GM20000 (cell line): ENCODE results near the gene RHPN2.

ENCODE experiments used
- DNase-seq: peaks from one replicate; pipeline ENCODE4 v3.0.0; 2012; ENCODE audit warnings: low spot score
- TF ChIP-seq, protein P1 (sequence below): IDR thresholded peaks from 2 replicates; pipeline ENCODE4 v1.5.1; 2012; ENCODE audit warnings: mild to moderate bottlenecking, control low read depth; ENCODE audit errors: extremely low read depth, missing control alignments

The RHPN2 gene

DNA sequence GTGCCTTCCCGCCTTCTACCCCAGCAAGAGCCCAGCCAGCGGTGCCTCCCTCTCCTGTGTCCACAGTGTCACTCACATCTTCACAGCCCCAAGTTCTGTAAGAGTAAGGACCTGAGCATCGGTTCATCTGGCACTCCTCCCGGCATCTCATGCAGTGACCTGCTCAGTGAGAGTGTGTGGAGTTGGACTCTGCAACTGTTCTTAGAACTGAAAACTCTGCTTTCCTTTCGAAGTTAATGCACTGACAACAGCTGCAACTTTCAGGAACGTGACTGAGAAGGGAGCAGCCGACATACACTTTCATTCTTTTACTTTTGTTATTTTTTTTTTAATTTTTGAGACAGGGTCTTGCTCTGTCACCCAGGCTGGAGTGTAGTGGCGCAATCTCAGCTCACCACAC lies 134.1 kb downstream of the RHPN2 start:
- DNase-seq, result no peak
- TF ChIP-seq, protein P1, sequence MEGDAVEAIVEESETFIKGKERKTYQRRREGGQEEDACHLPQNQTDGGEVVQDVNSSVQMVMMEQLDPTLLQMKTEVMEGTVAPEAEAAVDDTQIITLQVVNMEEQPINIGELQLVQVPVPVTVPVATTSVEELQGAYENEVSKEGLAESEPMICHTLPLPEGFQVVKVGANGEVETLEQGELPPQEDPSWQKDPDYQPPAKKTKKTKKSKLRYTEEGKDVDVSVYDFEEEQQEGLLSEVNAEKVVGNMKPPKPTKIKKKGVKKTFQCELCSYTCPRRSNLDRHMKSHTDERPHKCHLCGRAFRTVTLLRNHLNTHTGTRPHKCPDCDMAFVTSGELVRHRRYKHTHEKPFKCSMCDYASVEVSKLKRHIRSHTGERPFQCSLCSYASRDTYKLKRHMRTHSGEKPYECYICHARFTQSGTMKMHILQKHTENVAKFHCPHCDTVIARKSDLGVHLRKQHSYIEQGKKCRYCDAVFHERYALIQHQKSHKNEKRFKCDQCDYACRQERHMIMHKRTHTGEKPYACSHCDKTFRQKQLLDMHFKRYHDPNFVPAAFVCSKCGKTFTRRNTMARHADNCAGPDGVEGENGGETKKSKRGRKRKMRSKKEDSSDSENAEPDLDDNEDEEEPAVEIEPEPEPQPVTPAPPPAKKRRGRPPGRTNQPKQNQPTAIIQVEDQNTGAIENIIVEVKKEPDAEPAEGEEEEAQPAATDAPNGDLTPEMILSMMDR, result no peak

DNA sequence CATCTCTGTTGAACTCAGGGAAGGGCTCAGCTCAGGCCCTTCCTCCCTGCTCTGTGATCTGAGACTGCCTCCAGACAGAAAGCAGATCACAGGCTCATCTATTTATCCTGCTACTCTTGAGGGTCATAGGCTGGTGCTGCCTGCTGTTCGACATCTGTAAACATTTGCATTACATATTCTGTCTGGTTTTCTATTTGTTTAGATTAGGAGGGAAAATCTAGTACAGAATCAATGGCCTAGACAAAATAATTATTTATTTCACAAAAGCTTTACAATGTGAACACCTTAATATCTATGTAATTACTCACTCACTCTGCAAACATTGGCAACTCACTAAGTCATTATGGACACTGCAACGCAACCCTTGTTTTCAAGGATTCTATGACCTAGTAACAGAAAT lies 135.9 kb downstream of the RHPN2 start:
- no peak for DNase-seq

More for the DNA sequence above, 135.9 kb downstream of the RHPN2 start:
- TF ChIP-seq, protein P1, result no peak
